Endothelial cell of umbilical vein (primary cell): ENCODE results near the gene ST8SIA2. TPM values are rescaled to one million over a fixed set of nuclear protein-coding genes. Genes with fewer than 3 reads are reported as not detected.

Experiments used
- BruUV-seq: library from RNA; stranded (reverse); fragments of 400-500 nt; replicated peaks from 2 replicates; lab custom pipeline; 2021; lab: Mats Ljungman, UMichigan
- CTCF ChIA-PET: fragments of 300-600, 350-600 bp; sonication (Branson Sonifier 250); formaldehyde crosslinking; loops from one replicate; lab custom pipeline; 2021; ENCODE audit warnings: antibody characterized with exemption, inconsistent platforms; lab: Charles Lee
- POLR2A ChIA-PET: fragments of 300-600, 350-600 bp; sonication (Branson Sonifier 250); formaldehyde crosslinking; loops from one replicate; lab custom pipeline; 2021; ENCODE audit warnings: antibody characterized with exemption, inconsistent platforms; lab: Charles Lee
- DNase-seq: peaks from one replicate; pipeline ENCODE4 v3.0.0-alpha.2; 2011; ENCODE audit warnings: low read depth, low spot score
- FAIRE-seq: peaks from 2 replicates; lab custom pipeline; 2011; peaks lifted over from hg19 to GRCh38; lab: Jason Lieb, UNC
- H2AFZ ChIP-seq: 2 replicates; pipeline ENCODE4 v1.6.0; 2012; ENCODE audit warnings: low read depth, low read length, control low read depth, inconsistent platforms
- H3K27ac ChIP-seq: 2 replicates; pipeline ENCODE4 v1.5.1; 2011; ENCODE audit warnings: low read depth, mild to moderate bottlenecking, control low read depth, low read length, moderate library complexity; ENCODE audit not compliant: insufficient read depth
- H3K27me3 ChIP-seq, 2 experiments: 2 replicates each; pipeline versions ENCODE4 v1.6.0 to v1.6.1; 2011; ENCODE audit warnings: low read length in 2 of 2, mixed read lengths in 1 of 2; ENCODE audit not compliant: control insufficient read depth in 2 of 2, insufficient read depth in 2 of 2
- H3K36me3 ChIP-seq, 2 experiments: 2 replicates in 1 of 2; 3 replicates in 1 of 2; pipeline ENCODE4 v1.5.1; 2011; ENCODE audit warnings: low read length in 2 of 2, mild to moderate bottlenecking in 1 of 2, moderate library complexity in 1 of 2; ENCODE audit not compliant: control insufficient read depth in 2 of 2, insufficient read depth in 2 of 2; ENCODE audit errors: extremely low read depth in 1 of 2
- H3K4me1 ChIP-seq: 3 replicates; pipeline ENCODE4 v1.5.1; 2011; ENCODE audit warnings: mild to moderate bottlenecking, low read length; ENCODE audit not compliant: control insufficient read depth, insufficient read depth; ENCODE audit errors: extremely low read depth
- H3K4me2 ChIP-seq: 2 replicates; pipeline ENCODE4 v1.6.1; 2011; ENCODE audit warnings: low read length, control low read depth, mixed read lengths; ENCODE audit not compliant: insufficient read depth
- H3K4me3 ChIP-seq, 3 experiments: fragments of 200-600 bp in 1 of 3; sonication (generic), shearing (Covaris generic) in 1 of 3; replicated peaks in 1 of 3; 2 replicates each; pipeline ENCODE4 v1.5.1; 2011 to 2016; ENCODE audit warnings: control low read depth in 3 of 3, low read length in 3 of 3, mild to moderate bottlenecking in 2 of 3, inconsistent platforms in 1 of 3, low read depth in 1 of 3, moderate library complexity in 1 of 3; ENCODE audit not compliant: insufficient read depth in 1 of 3
- H3K79me2 ChIP-seq: 2 replicates; pipeline ENCODE4 v1.6.0; 2012; ENCODE audit warnings: low read length, inconsistent platforms; ENCODE audit not compliant: control insufficient read depth, insufficient read depth
- H3K9ac ChIP-seq: replicated peaks from 2 replicates; pipeline ENCODE3; 2011; ENCODE audit warnings: low read length, control low read depth; ENCODE audit not compliant: insufficient read depth; ENCODE audit errors: extremely low read depth
- H3K9me1 ChIP-seq: replicated peaks from 3 replicates; pipeline ENCODE4 v1.6.0; 2011; ENCODE audit warnings: mild to moderate bottlenecking, low read length; ENCODE audit not compliant: control insufficient read depth, insufficient read depth; ENCODE audit errors: extremely low read depth
- H3K9me3 ChIP-seq: replicated peaks from 2 replicates; pipeline ENCODE4 v1.5.1; 2012; ENCODE audit warnings: low read length, inconsistent platforms; ENCODE audit not compliant: control insufficient read depth, insufficient read depth
- H4K20me1 ChIP-seq: replicated peaks from 2 replicates; pipeline ENCODE3; 2011; ENCODE audit warnings: mild to moderate bottlenecking, low read length; ENCODE audit not compliant: control insufficient read depth, insufficient read depth; ENCODE audit errors: extremely low read depth
- EZH2 ChIP-seq: IDR thresholded peaks from 2 replicates; pipeline ENCODE4 v1.6.1; 2012; ENCODE audit warnings: borderline replicate concordance, low read depth, mild to moderate bottlenecking, moderate library complexity, low read length, inconsistent platforms; ENCODE audit not compliant: severe bottlenecking
- FOS ChIP-seq: IDR thresholded peaks from 2 replicates; pipeline ENCODE4 v1.6.1; 2011; ENCODE audit warnings: mild to moderate bottlenecking, low read length, moderate library complexity, borderline replicate concordance; ENCODE audit not compliant: insufficient read depth
- GATA2 ChIP-seq: IDR thresholded peaks from 2 replicates; pipeline ENCODE4 v1.7.0; 2011; ENCODE audit warnings: low read depth, mild to moderate bottlenecking, moderate library complexity, mixed read lengths, low read length; ENCODE audit not compliant: insufficient read length, insufficient read depth
- JUN ChIP-seq: IDR thresholded peaks from 2 replicates; pipeline ENCODE4 v1.6.1; 2011; ENCODE audit warnings: borderline replicate concordance, low read depth; ENCODE audit not compliant: insufficient read length, insufficient read depth
- MAX ChIP-seq: IDR thresholded peaks from 2 replicates; pipeline ENCODE4 v1.6.1; 2011; ENCODE audit not compliant: insufficient read depth, insufficient read length
- MYC ChIP-seq: IDR thresholded peaks from one replicate; pipeline ENCODE4 v1.6.1; 2011; ENCODE audit warnings: mild to moderate bottlenecking, low read depth, low read length
- POLR2A ChIP-seq: IDR thresholded peaks from 2 replicates; pipeline ENCODE4 v1.6.1; 2012; ENCODE audit warnings: low read depth, mild to moderate bottlenecking, control low read depth, low read length
- POLR2AphosphoS5 ChIP-seq: IDR thresholded peaks from 2 replicates; pipeline ENCODE4 v1.6.1; 2012; ENCODE audit warnings: low read depth, mild to moderate bottlenecking, control low read depth, low read length, moderate library complexity; ENCODE audit not compliant: insufficient read depth
- dilution Hi-C: fragments of 300-500 bp; cut with MboI; formaldehyde crosslinking; loops from one replicate; pipeline ENCODE4 v1.15.0; 2019; ENCODE audit warnings: low sequenced_read_pairs; ENCODE audit not compliant: extremely low pct_ligation_motif_present
- intact Hi-C: fragments of 100-400 bp; cut with micrococcal nuclease; formaldehyde crosslinking; loops from one replicate; pipeline ENCODE4 v1.10.0; 2022
- polyA plus RNA-seq, 4 experiments: library from polyadenylated mRNA; depleted of rRNA in 3 of 4; stranded (reverse) in 3 of 4; unstranded in 1 of 4; fragments of >200 nt; gene quantifications; 2 replicates each; pipeline versions ENCODE4 v1.2.1 to v1.2.3, GENCODE V29; 2011 to 2012; ENCODE audit warnings: missing spikeins in 1 of 4
- total RNA-seq: library from RNA; stranded (reverse); gene quantifications from 2 replicates; pipeline ENCODE4 v1.2.3, GENCODE V29; 2021
- TF ChIP-seq, protein P1 (sequence below), 2 donors: IDR thresholded peaks; 1 replicate in 1 of 2; 2 replicates in 1 of 2; pipeline ENCODE4 v1.5.1; 2011; ENCODE audit warnings: low read length in 2 of 2, mild to moderate bottlenecking in 2 of 2, moderate library complexity in 2 of 2, control low read depth in 1 of 2, inconsistent platforms in 1 of 2, low read depth in 1 of 2; ENCODE audit not compliant: insufficient read depth in 1 of 2; ENCODE audit errors: extremely low read depth in 1 of 2

ST8SIA2 gene
- total and polyA plus RNA-seq, 2 donors (not counting 3 experiments of a cell fraction or from before 2014, with no cell fraction given) = 0.35 to 0.46 TPM

DNA sequence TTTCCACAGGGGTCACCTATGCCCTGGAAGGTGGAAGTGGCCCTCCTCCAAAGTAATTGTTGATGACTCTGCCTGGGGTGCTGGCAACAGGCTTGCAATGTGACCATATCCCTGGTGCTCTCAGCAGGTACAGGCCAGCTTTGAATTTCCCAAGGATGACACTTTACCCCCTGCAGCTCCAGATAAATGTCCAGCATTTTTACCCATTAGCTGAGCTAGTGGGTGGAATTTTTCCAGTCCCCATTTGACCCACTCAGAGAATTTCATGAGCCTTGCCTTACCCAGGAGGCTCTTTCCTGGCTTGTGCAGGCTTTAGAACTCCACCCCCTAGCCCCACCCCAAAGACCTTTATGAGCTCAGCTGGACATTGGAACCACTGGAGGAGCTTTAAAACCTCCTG is 77.6 kb downstream of the ST8SIA2 start:
- Histone ChIP-seq H3K27me3 (no peaks in the 10 kb centered on the region), H3K4me3 (no peak overlapping the region), H3K36me3 (no peaks in the 10 kb centered on the region), H3K9me3 (no peaks in the 10 kb centered on the region), H2AFZ (no peak overlapping the region), H3K9me1 (no peaks in the 10 kb centered on the region), H3K27ac (no peak overlapping the region), H3K9ac (no peak overlapping the region), H3K4me1 (no peaks in the 10 kb centered on the region), H4K20me1 (no peaks in the 10 kb centered on the region), H3K79me2 (no peaks in the 10 kb centered on the region), H3K4me2 (no peak overlapping the region)
- DNase-seq = no peak
- ChIA-PET POLR2A (no interaction called here), CTCF (interaction anchor here (0.8 kb wide), 1 partner anchor 9 kb away, joined by 3 read pairs; no protein-coding TSS in a partner anchor)
- FAIRE-seq = no peak
- no TSS peak for BruUV-seq
- no peak for TF ChIP-seq FOS
- no peak for TF ChIP-seq POLR2A
- TF ChIP-seq JUN = no peak
- TF ChIP-seq MYC = no peak
- TF ChIP-seq MAX = no peak
- no peak for TF ChIP-seq EZH2
- intact Hi-C loops = no loop called here
- dilution Hi-C loops = no loop called here

- Histone ChIP-seq H3K4me1 (no peaks in the 10 kb centered on the region), H3K79me2 (no peaks in the 10 kb centered on the region), H3K9me1 (no peaks in the 10 kb centered on the region), H3K36me3 (no peaks in the 10 kb centered on the region), H3K27me3 (no peaks in the 10 kb centered on the region), H4K20me1 (no peaks in the 10 kb centered on the region), H3K9ac (no peak overlapping the region), H2AFZ (no peak overlapping the region), H3K27ac (no peak overlapping the region), H3K9me3 (no peaks in the 10 kb centered on the region), H3K4me3 (no peak overlapping the region), H3K4me2 (no peak overlapping the region)
- TF ChIP-seq JUN = no peak
- no peak for TF ChIP-seq POLR2AphosphoS5
- TF ChIP-seq, protein P1, sequence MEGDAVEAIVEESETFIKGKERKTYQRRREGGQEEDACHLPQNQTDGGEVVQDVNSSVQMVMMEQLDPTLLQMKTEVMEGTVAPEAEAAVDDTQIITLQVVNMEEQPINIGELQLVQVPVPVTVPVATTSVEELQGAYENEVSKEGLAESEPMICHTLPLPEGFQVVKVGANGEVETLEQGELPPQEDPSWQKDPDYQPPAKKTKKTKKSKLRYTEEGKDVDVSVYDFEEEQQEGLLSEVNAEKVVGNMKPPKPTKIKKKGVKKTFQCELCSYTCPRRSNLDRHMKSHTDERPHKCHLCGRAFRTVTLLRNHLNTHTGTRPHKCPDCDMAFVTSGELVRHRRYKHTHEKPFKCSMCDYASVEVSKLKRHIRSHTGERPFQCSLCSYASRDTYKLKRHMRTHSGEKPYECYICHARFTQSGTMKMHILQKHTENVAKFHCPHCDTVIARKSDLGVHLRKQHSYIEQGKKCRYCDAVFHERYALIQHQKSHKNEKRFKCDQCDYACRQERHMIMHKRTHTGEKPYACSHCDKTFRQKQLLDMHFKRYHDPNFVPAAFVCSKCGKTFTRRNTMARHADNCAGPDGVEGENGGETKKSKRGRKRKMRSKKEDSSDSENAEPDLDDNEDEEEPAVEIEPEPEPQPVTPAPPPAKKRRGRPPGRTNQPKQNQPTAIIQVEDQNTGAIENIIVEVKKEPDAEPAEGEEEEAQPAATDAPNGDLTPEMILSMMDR (IDR thresholded peaks at IDR 0.05; ENCODE audit: extremely low read depth in 1 of 2, insufficient read depth in 1 of 2, low read depth in 1 of 2, low read length in 2 of 2) = no peak
- TF ChIP-seq POLR2A = no peak
- TF ChIP-seq FOS = no peak
- TF ChIP-seq EZH2 = no peak
- TF ChIP-seq MAX = no peak
- no peak for TF ChIP-seq GATA2
- TF ChIP-seq MYC = no peak
- intact Hi-C loops (no loop called here), dilution Hi-C loops (no loop called here)
- CTCF ChIA-PET = no interaction called here
- no peak for DNase-seq
- no TSS peak for BruUV-seq
- POLR2A ChIA-PET = no interaction called here
- no peak for FAIRE-seq
Measured at GRCh38 chr15:92473756-92474155, 80.1 kb downstream of the ST8SIA2 start.
